ENCODE results near the gene DHX8.

DNA sequence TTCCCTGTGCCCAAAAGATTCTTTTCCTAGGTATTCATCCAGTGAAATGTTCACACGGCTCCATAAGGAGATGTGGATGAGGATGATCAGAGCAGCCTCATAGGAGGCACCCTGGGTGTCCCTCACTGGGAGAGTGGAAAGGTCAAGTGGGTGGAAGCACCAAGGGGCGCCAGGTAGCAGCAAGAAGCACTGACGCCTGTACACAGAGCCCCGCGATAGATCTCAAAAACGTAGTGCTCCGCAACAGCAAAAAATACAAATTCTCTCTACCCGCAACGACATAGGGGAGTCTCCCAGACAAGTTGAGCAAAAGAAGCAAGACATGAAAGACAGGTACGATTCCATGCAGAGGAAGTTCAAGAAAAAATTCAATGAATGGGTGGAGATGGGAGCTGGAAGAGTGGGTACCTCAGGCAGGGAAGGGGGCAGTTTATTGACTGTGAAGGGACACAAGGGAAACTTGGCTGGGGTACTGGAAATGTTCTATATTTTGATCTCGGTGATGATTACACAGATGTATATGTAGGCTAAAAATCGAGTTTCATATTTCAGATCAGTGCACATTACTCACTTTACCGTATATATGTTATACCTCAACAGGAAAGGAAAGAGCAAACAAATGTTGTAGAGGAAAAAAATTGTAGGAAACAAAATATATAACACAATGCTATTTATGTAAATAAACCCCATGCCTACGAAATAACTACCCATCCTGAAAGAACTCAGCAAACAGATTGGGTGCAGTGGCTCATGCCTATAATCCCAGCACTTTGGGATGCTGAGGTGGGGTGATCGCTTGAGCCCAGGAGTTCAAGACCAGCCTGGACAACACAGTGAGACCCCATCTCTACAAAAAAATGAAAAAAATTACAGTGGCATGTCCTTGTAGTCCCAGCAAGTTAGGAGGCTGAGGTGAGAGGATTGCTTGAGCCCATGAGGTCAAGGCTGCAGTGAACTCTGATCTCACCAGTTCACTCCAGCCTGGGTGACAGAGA, 80.1 kb downstream of the DHX8 start:
- no peak for TF ChIP-seq POLR2A (IDR thresholded peaks at IDR 0.05)
- TF ChIP-seq, protein P1, sequence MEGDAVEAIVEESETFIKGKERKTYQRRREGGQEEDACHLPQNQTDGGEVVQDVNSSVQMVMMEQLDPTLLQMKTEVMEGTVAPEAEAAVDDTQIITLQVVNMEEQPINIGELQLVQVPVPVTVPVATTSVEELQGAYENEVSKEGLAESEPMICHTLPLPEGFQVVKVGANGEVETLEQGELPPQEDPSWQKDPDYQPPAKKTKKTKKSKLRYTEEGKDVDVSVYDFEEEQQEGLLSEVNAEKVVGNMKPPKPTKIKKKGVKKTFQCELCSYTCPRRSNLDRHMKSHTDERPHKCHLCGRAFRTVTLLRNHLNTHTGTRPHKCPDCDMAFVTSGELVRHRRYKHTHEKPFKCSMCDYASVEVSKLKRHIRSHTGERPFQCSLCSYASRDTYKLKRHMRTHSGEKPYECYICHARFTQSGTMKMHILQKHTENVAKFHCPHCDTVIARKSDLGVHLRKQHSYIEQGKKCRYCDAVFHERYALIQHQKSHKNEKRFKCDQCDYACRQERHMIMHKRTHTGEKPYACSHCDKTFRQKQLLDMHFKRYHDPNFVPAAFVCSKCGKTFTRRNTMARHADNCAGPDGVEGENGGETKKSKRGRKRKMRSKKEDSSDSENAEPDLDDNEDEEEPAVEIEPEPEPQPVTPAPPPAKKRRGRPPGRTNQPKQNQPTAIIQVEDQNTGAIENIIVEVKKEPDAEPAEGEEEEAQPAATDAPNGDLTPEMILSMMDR (IDR thresholded peaks at IDR 0.05): no peak
